HFF-Myc (cell line): ENCODE measurements around the gene EYS.
"Not testable (repeated sequence)": the region's sequence is repeated elsewhere in the genome, so short reads cannot be mapped to it uniquely, and the experiment has no call there.

Experiments
- DNase-seq: peaks from one replicate; pipeline ENCODE4 v3.0.0-alpha.2; 2011; ENCODE audit warnings: low read depth; ENCODE audit errors: extremely low read depth
- H3K4me3 ChIP-seq: replicated peaks from 2 replicates; pipeline ENCODE4 v1.5.1; 2011; ENCODE audit warnings: low read depth, mild to moderate bottlenecking, control low read depth, low read length
- CTCF ChIP-seq: IDR thresholded peaks from 2 replicates; pipeline ENCODE4 v1.5.1; 2012; ENCODE audit warnings: mild to moderate bottlenecking, low read depth, low read length, control low read depth; ENCODE audit errors: missing control alignments

EYS gene

GRCh38 chr6:65014006-65014405 is 693.0 kb downstream of the EYS start:
- DNase-seq: no peak
- no peak for TF ChIP-seq CTCF
- no peak overlapping the region for H3K4me3 ChIP-seq

DNA sequence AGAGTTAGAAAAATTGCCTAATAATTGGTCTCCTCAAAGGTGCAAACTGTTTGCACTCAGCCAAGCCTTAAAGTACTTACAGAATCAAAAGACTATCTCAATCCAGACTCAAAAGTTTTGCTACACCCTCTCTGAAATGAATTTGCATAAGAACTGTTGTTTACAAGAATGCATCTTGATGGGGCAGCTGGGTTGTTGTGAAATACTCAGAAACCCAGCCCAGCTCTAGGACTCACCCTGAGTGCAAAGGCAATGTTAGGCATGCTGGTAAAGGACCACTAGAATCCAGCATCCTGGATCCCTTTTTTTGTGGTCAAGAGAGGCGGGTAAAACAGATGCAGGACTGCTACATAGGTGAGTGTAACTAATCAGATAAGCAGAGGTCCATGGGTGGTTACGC is 700.2 kb downstream of the EYS start:
- no peak for DNase-seq
- H3K4me3 ChIP-seq: no peak overlapping the region
- TF ChIP-seq CTCF: no peak

- no peak for DNase-seq
- H3K4me3 ChIP-seq: no peak overlapping the region
- no peak for TF ChIP-seq CTCF
Observed at GRCh38 chr6:65004283-65004682, 702.7 kb downstream of the EYS start.

- DNase-seq, H3K4me3 ChIP-seq: not testable (repeated sequence)
Observed at GRCh38 chr6:65002882-65003281, 704.1 kb downstream of the EYS start.

- DNase-seq: no peak
- no peak overlapping the region for H3K4me3 ChIP-seq
- no peak for TF ChIP-seq CTCF
Observed at GRCh38 chr6:65000815-65001214, 706.2 kb downstream of the EYS start.

DNA sequence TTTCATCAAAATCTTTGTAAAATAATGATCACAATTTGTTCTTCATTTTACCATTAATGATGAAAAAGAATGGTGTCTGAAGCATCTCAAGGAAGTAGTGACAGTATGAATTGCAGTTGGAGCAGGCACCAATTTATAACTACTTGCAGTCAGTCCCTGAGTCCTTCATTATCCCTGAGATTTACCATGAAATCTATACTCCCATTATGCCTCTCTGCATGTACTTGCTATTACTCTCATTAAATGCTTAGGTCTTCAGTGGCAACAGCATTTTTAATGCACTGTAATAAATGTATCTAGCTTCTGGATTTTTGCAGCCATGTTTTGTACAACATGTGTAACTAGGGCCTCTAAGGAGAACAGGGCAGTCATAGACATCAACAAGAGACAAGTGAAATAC is 708.8 kb downstream of the EYS start:
- H3K4me3 ChIP-seq: no peak overlapping the region
- no peak for TF ChIP-seq CTCF
- DNase-seq: no peak

GRCh38 chr6:64996301-64996700 is 710.7 kb downstream of the EYS start:
- H3K4me3 ChIP-seq: no peak overlapping the region
- no peak for DNase-seq
- no peak for TF ChIP-seq CTCF
